ENCODE measurements around the gene ANKRD6.

DNA sequence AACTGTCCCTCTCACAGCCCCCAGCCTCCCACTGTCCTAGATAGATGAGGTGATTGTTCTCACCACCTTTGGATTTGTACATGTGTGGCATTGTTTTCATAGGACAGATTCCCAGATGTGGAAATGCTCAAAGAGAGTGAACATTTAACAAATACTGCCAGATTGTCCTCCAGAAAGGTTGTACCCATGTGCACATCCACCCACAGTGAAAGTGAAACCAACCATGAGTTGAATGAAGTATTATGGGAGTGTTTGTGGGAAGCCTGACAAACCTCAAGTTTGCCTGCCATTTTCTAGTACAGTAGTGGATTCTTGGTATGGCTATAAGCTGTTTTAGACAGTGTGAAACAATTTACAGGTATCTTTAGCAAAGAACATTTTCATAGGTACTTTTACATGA lies 42.7 kb downstream of the ANKRD6 start:
- TF ChIP-seq POLR2A (IDR thresholded peaks at IDR 0.05) (no peak), CTCF (IDR thresholded peaks at IDR 0.05) (no peak)

Measured in right lobe of liver (tissue), 4 donors.